NOMO-1 treated with dmso at 0.1 percent for 144 hours (cell line): ENCODE results near the gene CELF1.

Experiments used
- DNase-seq: peaks from one replicate; lab custom pipeline; 2025; ENCODE audit not compliant: unreplicated experiment; lab: John Stamatoyannopoulos, UW

Gene CELF1

GRCh38 chr11:47511917-47512316 is 41.0 kb downstream of the CELF1 start:
- DNase-seq, result no peak

GRCh38 chr11:47510209-47510608 is 42.7 kb downstream of the CELF1 start:
- no peak for DNase-seq

DNA sequence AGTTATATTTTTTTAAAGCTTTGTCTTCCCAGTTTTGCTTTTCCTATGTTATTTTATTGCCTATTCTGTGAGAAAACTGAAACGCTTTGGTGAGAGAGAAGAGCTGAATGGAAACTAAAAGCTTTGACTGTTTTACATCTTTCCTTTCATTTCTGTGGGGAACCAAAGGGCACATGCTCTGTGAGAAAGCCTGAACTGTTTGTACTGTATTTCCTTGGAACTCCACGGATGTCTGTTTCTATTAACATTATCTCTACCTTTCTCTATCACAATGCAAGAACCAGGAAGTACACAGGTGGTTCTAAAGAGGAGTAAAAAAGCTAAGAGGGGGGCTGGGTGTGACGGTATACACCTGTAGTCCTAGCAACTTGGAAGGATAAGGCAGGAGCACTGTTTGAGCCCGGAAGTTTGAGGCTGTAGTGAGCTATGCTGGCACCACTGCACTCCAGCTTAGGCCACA is 43.8 kb downstream of the CELF1 start:
- no peak for DNase-seq

GRCh38 chr11:47508240-47508957 is 44.5 kb downstream of the CELF1 start:
- no peak for DNase-seq

- no peak for DNase-seq
Measured at GRCh38 chr11:47507563-47508239, 45.2 kb downstream of the CELF1 start.

GRCh38 chr11:47506795-47507562 is 46.0 kb downstream of the CELF1 start:
- peak; percentile 8 for DNase-seq

- DNase-seq, result no peak
Measured at GRCh38 chr11:47506373-47506772, 46.6 kb downstream of the CELF1 start.

GRCh38 chr11:47504910-47505309 is 48.0 kb downstream of the CELF1 start:
- DNase-seq, result no peak

DNA sequence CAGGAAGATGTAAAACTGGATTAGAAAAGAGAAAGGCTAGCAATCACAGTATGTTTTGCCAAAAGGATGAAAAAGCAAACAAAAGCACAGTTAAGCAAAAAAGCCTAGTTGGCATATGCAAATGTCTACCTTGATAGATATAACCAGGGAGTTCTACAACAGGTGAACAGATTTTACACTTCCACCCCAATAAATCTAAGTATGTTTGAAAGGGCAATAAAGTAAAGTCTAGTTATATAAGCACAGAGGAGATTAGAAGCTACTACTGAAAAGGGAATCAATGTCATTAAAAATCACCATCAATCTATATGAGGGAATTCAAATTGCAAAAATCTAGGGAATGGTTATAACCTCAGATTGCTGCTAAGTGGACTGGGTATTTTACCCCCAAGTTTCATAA is 49.7 kb downstream of the CELF1 start:
- no peak for DNase-seq

DNA sequence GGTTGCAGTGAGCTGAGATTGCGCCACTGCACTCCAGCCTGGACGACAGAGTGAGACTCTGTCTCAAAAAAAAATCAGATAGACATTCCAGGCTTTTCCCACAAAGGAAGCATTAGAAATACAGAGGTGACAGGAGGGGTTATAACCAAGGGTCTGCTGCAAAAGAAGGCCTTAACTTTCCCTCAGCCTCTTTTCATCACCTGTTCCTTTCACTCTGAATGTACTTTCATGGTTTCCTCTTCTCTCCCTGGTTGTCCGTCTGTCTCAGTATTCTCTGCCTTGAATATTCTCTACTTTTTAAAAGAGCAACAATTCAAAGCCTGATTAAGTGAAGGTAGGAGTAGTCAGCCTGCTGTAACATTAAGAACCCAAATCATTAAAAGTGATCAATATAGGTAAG is 50.2 kb downstream of the CELF1 start:
- no peak for DNase-seq

GRCh38 chr11:47501101-47501500 is 51.8 kb downstream of the CELF1 start:
- DNase-seq, result no peak

DNA sequence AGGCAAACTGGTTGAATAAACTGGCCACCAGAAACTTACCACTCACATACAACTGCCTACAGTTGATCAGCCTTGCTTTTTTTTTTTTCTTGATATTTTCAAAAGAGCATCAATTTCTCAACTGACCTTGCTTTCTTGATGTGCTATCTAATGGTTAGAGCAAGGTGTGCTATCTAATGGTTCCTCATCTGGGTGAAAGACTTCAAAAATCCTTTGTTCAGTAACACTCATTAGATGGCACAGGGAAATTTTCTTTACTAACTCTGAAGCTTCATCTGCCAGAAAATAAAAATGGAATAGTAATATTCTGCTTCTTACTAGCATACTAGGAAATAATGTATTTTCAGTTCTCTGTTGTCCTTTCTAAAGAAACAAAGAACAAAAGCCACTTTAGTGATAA is 52.8 kb downstream of the CELF1 start:
- no peak for DNase-seq

DNA sequence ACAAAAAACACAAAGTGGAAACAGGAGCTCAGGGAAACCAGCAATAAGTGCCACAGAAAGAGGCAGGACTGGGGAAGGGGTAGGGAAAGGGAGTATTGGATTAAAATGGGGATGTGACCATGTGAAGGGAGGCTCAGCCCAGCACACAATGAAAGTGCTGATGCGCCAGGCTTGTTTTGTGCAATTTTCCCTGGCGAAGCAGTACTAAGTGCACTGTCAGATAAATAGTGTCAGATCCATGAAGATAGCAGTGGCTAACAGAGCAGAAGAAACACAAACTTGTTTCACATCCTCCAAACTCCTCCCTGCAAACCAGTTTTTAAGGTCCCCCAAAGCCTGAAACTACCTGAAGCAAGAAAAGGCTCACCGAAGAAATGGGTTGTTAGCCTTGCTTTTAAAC is 53.3 kb downstream of the CELF1 start:
- DNase-seq, result no peak

DNA sequence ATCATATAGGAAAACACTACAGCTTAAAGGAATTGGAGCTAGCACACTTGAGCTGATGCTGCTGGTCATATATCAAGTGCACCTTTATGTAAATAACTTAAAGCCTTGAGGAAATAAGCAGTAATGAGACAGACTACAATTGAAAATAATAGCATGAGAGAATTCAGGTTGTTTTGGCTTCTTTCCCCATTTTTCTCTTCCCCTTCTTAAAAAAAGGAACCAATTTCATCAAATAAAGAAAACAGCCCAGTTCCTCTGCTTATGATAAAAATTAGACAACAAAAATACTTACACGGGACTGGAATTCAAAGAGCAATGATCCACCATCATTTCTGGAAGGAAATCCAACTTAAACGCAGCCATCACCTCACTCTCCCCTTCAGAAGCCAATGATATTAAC is 53.8 kb downstream of the CELF1 start:
- no peak for DNase-seq

GRCh38 chr11:47498584-47499152 is 54.3 kb downstream of the CELF1 start:
- DNase-seq, result no peak

- no peak for DNase-seq
Measured at GRCh38 chr11:47498149-47498548, 54.8 kb downstream of the CELF1 start.

DNA sequence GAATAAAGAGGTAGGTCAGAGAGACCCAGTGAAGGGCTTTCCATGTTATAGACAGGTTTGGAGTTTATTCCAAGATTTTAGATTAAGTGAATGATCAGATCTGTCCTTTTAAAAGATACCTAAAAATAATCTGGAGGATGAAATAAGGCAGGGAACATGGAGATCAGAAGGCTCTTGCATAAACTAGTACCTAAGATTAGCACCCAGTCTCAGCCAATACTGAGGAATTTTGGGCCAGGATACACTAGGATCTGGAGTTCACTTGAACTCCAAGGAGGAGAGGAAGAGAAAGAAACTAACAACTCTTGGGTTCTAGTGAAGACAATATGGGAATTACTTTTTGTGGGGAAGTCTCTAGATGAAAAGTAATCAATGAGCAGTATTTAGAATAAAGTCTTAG is 56.1 kb downstream of the CELF1 start:
- no peak for DNase-seq

DNA sequence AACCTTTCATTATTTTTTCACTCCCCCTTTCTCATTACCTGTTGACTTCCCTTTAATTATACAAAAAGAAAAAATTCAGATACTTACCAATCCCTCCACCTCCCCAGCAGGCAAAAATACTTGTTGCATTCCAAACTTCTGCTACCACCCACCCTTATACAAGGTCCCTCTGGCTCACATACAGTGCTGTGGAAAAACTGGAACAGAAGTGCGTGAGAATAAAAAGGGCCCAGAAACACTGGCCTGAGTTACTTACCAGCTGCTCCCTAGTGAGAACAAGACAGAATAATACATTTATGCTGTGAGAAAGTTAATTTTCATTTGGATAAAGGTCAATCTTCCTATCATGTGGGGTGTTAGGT is 57.1 kb downstream of the CELF1 start:
- no peak for DNase-seq

DNA sequence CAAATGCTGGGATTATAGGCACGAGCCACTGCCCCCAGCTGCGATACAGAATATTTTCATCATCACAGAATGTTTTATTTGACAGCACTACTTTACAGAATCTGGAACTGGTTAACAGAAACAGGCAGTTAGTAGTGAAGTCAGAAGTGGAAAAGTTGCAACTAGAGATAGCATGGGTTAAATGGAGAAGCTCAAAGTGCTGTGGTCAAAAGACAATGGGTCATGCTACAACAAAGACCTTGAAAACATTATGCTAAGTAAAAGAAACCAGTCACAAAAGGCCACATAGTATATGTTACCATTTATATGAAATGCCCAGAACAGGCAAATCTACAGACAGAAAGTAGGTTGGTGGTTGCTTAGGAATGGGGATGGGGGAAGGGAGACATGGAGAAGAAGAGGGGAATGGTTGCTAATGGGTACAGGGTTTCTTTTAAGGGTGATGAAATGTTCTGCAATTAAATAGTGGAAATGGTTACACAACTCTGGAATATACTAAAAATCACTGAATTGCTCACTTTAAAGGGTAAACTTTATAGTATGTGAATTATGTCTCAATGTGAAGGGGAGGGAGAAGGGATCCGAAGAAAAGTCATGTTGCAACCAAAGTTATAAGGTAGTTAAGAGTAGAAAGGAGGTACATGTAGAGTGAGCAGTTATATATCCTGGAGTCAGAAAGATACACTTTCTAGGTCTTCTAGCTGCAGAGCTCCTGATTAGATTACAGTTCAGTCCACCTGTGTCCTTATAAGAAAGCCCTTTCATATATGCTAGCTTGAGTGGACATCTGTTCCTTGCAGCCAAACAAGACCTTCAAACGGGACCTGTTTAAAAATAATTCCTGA is 57.7 kb downstream of the CELF1 start:
- DNase-seq, result no peak

GRCh38 chr11:47489395-47489755 is 63.6 kb downstream of the CELF1 start:
- DNase-seq, result no peak
